Right renal pelvis (tissue), 4 donors: ENCODE measurements around the gene CHRDL2. TPM values are rescaled to one million over a fixed set of nuclear protein-coding genes. Genes with fewer than 3 reads are reported as not detected.
"Not testable (repeated sequence)": the region's sequence is repeated elsewhere in the genome, so short reads cannot be mapped to it uniquely, and the experiment has no call there.

Experiments
- DNase-seq, 4 donors: peaks; one replicate each; pipeline ENCODE4 v3.0.0-alpha.2; 2013; ENCODE audit warnings: low read depth in 4 of 4, low spot score in 3 of 4, missing footprints in 1 of 4
- polyA plus RNA-seq, 4 donors: library from polyadenylated mRNA; unstranded; fragments of 120-200 nt; gene quantifications; one replicate each; pipeline ENCODE4 v1.2.1, GENCODE V29; 2013; ENCODE audit not compliant: insufficient read length in 4 of 4

Gene CHRDL2
- polyA plus RNA-seq, 4 donors = 0.43 to 0.57 (median 0.46) TPM

DNA sequence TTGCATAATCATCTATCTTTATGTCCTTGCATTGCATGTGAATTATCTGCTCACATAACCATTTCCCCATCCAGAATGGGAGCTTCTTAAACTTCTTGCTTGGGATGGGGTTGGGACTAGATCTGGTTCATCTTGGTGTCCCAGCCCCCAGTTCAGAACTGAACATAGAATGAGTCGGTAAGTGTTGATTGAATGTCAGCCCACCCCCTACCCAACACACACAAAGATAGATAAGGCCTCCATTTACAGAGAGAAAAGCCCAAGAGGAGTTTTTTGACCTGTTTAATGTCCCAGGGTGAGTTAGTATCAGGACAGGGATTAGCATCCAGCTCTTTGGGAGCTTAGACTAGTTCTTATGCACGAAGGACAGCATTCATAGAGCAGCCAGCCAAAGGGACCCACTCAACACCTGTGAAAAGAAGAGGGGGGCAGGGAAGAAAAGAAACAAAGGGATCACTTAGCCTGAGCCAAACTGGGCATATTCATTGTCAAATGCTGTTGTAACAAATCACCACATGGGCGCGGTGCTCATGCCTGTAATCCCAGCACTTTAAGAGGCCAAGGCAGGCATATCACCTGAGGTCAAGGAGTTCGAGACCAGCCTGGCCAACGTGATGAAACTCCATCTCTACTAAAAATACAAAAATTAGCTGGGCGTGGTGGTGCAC, 57.4 kb downstream of the CHRDL2 start:
- no peak for DNase-seq

DNA sequence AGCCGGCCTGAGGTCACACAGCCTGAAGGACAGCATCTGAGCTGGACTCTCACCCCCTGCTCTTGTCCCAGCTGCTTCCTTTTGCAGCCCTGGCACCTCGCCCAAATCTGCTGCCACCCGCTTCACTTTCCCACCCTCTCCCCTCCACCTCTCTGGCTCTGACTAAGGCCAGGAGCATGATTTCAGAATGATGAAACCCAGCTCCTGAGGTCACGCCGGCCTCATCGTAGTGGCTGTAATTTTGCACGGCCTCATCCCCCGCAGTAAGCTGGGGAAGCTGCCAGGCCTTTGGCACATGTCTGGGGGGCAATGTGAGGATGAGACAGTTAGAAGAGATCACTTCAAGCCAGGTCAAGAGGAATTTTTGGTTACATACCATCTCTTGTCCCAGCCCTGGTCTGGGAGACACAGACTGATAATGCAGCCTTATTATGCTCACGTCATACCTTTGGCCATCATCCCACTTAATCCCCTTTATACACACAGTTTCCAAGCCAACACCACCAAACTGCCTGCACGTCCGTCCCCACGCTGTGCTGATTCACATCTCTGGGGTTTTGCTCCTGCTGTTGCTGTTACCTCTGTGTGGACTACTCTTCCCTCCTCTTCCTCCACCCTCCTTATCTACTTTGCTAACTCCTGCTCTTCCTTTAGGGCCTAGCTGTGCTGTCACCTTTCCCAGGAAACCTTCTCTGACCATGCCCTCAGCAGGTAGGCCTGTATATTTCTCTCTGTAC, 58.1 kb downstream of the CHRDL2 start:
- DNase-seq = no peak

DNA sequence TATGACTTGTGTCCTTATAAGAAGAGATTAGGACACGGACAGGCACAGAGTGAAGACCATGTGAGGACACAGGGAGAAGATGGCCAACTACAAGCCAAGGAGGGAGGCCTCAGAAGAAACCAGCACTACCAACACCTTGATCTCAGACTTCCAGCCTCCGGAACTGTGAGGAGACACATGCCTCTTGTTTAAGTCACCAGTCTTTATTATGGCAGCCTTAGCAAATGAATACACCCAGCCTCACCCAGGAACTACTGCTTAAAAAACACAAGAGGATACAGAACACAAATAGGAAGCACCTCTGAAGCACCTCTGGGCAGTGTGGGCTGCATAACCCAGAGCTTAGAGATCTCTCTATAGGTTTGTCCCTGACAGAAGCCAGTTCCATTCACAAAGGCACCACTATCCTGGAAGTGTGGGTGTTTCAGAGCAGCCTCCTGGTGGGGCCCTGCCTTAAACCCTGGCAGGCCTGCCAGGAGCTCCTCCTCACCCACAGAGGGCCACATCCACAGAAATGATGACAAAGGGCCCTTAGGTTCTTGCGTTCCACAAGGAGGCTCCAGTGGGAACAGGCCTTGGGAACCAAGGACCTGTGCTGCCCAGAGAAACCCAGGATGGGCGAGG, 58.8 kb downstream of the CHRDL2 start:
- DNase-seq = no peak

DNA sequence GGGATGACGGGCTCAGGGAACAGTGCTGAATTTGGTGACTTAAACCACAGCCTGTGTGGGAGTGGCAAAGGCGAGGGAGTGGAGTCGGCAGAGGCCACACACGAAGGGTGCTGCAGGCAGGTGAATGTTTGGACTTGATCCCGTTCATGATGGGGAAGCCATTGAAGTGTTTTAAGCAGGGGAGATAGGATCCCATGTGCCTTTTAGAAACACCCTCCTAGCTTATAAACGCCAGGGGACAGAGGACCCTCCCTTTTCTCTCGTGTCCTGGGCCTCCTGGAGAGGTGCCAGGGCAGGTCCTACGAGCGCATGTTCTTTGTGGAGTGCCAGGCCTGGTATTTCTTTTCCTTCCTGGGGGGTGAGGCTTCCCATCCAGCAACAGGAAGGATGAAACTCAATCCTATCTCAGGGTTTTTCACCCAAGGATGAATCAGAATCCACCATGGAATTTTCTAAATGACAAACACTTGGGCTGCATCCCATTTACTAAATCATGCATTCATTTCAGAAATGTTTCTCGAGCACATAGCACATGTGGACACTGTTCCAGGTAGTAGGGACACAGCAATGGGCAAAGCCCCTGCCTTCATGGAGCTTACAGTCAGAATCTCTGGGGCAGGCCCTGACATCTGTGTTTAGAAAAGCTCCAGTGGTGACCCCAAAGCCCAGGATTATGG, 59.6 kb downstream of the CHRDL2 start:
- no peak for DNase-seq

DNA sequence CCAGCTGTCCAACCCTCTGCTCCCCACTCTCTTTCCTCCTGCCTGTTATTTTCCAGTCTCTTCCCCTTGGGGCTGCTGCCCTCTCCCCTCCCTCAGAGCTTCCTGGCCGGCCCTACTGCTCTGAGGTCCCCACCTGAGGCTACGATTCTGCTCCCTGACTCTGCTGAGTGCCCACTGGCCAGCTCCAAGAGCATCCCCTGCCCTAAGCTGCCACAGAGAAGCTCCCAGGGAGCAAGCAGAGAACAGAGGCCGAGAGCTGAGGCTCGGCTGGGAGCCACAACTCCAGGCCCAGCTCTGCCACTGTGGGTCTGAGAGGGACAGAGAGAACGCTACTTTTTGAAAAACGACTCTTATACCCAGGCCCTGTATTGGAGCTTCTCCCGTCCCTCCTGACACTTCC, 61.1 kb downstream of the CHRDL2 start:
- no peak for DNase-seq

DNA sequence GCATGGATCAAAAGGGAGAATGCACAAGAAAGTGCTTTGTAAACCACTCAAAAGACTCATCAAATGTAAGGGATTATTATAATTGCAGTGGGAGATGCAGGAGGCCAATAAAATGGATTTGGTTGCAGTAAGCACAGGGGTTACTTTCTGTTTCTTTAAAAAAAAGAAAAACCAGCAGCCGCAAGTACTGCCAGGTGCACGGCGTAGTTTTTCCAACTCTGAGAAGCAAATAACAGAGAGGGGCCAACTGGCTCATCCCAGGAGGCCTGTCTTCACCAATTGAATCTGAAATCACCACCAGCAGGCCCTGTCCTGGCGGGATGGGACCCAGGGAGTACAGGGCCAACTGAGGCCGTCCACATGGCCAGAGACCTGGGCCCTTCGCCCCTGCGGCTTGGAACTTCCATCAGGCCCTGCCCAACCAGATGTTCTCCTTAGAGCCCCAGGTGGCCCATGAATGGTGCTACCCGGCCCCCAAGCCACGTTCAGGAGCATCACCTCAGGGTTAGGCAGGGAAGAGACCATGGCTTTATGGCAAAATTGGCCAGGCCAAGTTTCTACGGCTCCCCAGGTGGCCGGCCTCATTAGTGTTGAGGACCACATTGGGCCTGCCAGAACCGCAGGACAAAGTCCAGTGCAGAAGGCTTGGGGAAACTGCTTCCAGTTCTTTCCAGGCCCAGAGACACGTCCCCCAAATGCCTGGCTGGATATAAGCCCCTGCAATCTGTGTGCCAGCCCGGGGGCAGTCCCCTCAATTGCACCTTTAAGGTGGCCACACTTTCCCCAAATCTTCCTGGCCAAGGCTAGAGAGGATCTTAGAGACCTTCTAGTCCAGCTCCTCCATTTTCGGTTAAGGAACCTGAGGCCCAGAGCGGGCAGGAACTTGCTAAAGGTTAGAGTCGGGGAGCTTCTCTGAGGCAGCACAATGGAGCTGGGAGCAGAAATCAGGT, 61.7 kb downstream of the CHRDL2 start:
- no peak for DNase-seq

DNA sequence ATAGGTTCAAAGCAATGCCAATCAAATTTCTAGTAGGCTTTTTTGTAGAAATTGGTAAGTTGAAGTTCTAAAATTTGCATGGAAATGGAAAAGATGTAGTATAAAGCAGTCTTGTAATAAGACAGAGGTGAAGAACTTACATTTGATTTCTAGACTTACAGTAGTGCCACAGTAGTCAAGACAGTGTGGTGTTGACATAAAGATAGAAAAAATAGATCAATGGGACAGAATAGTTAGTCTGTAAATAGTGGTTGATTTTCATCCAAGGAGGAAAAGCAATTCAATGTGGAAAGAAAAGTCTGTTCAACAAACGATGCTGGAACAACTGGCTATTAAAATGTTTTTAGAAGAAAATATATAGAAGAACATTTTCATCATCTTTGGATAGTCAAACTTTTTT, 67.9 kb downstream of the CHRDL2 start:
- no peak for DNase-seq

DNA sequence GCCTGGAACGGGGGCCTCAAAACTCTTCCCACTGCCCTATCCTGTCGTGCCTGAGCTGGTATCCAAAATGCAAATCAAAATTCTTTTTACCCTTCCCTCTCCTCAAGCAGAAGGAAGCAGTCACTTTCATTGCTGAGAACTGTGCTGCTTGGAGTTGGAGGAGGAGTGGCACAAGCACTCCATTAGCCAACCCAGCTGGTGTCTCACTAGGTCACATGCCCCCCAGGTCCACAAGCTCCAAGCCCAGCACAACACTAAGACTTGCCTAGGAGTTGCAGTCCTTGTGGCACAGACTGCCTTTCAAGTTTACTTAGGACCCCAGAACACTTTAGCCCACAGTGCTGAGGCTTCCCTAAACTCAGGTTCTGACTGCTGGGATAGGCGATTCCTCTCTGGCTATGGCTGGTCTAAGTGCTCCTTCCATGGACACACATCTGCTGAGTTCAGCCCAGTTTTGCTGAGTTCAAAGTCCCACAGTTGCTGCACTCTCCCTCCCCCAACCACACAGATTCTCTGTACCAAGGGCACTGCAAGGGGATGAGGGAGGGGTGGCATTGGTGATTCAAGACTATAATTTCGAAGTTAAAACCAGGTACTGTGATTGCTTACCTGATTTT, 68.6 kb downstream of the CHRDL2 start:
- DNase-seq = no peak

DNA sequence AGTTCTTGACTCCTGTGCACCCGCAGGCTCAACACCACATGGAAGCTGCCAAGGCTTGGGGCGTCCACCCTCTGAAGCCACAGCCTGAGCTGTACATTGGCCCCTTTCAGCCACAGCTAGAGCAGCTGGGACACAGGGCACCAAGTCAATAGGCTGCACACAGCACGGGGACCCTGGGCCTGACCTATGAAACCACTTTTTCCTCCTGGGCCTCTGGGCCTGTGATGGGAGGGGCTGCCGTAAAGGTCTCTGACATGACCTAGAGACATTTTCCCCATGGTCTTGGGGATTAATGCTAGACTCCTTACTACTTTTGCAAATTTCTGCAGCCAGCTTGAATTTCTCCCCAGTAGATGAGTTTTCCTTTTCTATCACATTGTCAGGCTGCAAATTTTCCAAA, 72.1 kb downstream of the CHRDL2 start:
- DNase-seq = not testable (repeated sequence)

DNA sequence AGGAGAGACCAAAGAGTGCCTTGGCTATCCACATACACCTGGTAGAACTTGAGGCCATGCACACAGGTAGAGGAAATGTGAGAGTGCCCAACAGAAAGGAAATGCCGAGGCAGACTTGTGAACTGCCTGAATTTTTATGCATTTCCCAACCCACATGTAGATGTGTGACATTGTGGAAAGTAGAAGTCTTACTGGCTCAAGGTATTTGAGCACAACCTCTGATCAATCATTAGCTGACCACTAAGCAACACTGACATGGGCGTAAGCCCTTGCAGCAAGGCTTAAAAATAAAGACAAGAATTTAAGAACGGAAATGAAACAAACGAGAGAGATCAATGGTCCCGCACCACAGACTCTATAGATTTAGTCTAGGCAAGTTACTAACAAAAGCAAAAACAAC, 76.2 kb downstream of the CHRDL2 start:
- no peak for DNase-seq

DNA sequence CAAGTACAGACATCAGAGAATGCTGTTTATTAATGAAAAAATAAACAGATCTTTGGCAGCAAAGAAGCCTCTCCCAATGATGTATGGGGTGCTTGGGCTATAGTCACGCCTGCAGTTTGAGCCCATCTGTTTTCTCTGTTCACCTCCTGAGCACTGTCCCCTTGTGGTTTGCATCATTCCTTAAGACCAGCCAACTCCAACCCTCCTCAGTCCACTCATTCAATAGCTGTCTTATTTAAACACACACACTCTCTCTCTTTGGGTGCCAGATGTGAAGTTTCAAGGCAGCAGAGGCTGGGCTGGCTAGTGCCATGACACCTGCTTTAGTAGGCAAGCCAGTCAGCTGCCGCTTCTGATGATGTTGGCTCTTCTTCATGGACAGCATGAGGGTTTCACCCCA, 80.7 kb downstream of the CHRDL2 start:
- DNase-seq = no peak

DNA sequence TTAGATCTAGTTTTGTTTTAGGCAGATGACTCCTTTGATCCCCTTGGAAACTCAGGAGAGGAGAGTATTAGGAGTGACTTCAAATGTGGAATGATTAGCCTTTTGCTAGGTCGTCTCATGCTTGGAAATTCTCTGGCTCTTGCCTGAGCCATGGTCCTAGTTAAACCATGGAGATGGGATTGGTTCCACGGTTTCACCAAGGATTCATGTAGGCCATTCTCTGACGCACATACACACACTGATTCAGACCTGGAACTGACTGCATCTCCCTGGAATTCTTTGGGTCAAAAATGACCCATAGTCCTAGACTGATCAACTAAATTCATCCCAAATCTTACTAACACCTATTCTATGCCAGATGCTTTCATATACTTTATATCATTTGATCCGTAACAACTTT, 82.3 kb downstream of the CHRDL2 start:
- DNase-seq = no peak

DNA sequence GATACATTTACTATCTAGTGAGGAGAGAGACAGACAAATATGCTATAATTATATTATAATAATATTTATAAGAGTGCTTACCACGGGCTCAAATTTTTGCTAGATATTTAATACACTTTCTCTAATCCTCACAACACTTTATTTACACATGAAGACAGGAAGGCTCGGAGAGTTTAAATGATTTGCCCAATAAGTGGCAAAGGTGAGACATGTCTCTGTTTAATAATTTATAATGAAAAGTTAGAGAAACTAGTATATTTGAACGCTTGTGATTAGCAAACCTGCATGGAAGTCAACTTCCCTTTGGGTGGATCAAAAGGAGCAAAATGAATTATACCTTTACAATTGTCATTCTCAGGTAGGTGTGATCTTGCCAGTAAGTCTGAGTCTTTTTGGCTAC, 83.4 kb downstream of the CHRDL2 start:
- no peak for DNase-seq

DNA sequence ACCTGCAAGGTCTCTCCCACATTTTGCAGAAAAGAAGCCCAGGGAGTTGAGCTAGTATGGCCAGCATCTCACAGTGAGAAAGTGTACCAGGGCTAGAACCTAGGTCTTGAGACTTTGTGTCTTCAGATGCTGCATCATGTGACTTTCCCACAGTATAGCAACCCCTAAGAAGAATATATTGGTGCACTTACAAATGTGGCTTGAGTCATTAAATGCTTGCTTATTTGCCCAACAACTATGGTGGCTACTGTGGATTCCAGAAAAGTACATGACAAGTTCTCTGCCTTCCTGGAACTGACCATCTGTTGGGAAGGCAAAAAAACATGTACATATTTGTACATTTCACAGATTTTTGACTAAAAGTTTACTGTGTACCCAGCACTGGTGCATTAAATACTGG, 83.8 kb downstream of the CHRDL2 start:
- no peak for DNase-seq

DNA sequence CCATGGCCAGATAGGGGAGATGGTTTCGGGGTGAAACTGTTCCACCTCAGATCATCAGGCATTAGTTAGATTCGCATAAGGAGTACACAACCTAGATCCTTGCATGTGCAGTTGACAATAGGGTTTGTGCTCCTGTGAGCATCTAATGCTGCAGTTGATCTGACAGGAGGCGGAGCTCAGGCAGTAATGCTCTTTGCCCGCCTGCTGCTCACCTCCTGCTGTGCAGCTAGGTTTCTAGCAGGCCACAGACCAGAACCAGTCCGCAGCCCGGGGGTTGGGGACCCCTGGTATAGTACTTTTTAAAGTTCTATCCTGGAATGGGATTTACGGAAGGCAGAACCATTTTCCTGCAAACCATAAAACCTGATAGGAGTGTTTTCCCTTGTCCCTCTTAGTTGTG, 84.3 kb downstream of the CHRDL2 start:
- no peak for DNase-seq

Other genes starting within 250 kb of the CHRDL2 start
- 10 to 100 TPM; 10.1 to 10.8 (median 10.7) TPM for gene LIPT2, start 237.7 kb downstream of the CHRDL2 start, polyA plus RNA-seq
- 10 to 100 TPM; 29.2 to 37.5 (median 34.2) TPM for gene POLD3, start 138.8 kb downstream of the CHRDL2 start, polyA plus RNA-seq
- 10 to 100 TPM; 16.2 to 19.5 (median 17.6) TPM for gene RNF169, start 17.4 kb upstream of the CHRDL2 start, polyA plus RNA-seq
- gene XRRA1, start 217.7 kb upstream of the CHRDL2 start, polyA plus RNA-seq = 10 to 100 TPM in 3 of 4 donors, 1 to 10 TPM in 1; 7.6 to 14.7 (median 13.8) TPM
- gene SPCS2, start 217.8 kb upstream of the CHRDL2 start, polyA plus RNA-seq = 100 to 1,000 TPM; 225 to 310 (median 269) TPM